Epithelial cell of prostate (primary cell): ENCODE measurements around the gene POLA1.
"Not testable (repeated sequence)": the region's sequence is repeated elsewhere in the genome, so short reads cannot be mapped to it uniquely, and the experiment has no call there.

ENCODE experiments used
- DNase-seq: peaks from one replicate; pipeline ENCODE4 v3.0.0-alpha.2; 2011; ENCODE audit warnings: low read depth, low spot score
- H3K27ac ChIP-seq: fragments of 450-650 bp; 2 replicates; pipeline ENCODE4 v1.5.1; 2017; ENCODE audit warnings: mild to moderate bottlenecking

POLA1 gene

DNA sequence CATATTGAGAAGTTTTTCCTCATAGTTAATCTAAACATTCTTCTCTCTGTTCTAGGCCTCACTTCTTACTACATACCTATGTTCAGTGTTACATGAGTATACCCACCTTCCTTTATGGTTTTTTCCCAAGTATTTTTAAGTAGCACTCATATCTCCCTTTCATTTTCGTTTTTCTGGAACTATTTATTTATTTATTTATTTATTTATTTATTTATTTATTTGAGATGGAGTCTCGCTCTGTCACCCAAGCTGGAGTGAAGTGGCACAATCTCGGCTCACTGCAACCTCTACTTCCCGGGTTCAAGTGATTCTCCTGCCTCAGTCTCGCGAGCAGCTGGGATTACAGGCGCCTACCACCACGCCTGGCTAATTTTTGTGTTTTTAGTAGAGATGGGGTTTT, 170.1 kb downstream of the POLA1 start:
- H3K27ac ChIP-seq, DNase-seq: not testable (repeated sequence)

DNA sequence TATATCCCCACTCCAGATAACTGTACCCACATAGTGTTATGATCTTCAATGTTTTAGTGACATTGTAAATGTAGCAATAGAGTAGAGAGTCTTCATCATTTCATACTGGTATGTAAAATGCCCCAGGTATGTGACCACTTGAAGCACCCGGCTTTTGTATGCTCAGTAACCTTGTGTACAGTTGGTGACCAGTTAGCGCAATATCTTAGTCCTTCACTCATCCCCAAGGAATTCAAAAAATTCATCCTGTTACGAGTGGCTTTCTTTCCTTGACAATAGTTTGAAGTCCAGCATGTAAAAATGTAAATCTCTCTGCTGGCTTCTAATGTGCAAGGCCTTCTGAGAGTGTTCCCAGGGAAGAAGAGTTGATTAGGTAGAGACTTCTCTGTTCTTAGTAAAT, 176.4 kb downstream of the POLA1 start:
- no peak overlapping the region for H3K27ac ChIP-seq

DNA sequence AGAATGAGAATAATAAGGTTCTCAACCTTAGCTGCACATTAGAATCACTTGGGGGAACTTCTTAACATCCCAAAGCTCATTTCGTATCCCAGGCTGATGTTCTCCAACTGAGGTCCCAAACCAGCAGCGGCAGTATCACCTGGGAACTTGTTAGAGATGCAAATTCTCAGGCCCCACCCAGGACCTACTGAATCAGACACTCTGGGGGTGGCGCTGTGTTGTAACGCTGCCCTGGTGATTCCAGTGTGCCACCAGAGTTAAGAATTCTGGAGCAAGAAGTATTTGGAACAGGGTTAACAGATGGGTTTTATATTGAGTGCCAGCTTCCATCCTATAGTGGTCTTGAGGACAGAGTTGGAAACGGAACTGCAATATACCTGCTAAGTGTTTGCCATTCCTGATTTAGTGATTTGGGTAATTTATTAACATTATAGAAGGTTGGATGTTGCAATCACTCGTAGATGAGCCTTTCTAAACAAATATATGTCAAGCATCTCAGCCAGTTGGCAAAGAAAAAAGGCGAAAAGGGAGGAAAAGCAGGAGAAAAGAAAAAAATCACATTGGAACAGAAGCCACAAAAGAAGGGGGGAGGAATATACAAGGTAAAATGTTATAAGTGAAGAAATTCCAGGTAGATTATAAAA, 181.0 kb downstream of the POLA1 start:
- no peak overlapping the region for H3K27ac ChIP-seq

More for the DNA sequence above, 176.4 kb downstream of the POLA1 start:
- DNase-seq: no peak

DNA sequence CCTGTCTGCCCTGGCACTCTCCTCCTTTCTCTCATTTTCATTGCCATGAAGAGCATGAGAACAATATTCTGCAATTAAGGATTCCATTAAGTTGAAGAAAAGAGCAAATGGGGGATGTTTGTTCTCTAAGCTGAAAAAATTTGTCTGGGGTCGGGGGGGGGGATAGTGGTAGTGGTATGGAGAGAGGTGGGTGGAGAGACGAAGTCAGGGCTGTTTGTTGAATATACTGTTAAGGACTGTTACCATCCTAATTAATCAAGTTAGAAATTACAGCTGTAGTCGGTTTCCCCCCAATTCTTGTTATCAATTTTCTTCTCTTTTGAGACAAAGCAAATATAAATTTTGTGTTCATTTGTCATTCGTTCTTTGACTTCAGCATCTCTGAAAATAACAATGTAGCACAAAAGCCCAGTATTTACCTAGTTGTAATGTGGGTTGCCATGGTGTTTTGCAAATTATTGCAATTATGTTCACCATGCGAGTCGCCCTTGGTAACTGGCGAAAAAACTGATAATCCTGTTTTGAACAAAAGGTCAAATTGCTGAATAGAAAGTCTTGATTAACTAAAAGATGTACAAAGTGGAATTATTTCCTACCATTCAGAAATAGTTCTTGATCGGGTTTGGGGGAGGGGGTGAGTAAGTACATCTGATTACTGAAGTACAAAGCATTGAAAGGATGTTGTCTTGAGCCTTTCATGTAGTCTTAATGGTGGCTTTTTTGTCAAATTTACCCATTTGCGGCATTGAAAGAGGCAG, 183.0 kb downstream of the POLA1 start:
- no peak overlapping the region for H3K27ac ChIP-seq

More for the DNA sequence above, 181.0 kb downstream of the POLA1 start:
- no peak for DNase-seq

DNA sequence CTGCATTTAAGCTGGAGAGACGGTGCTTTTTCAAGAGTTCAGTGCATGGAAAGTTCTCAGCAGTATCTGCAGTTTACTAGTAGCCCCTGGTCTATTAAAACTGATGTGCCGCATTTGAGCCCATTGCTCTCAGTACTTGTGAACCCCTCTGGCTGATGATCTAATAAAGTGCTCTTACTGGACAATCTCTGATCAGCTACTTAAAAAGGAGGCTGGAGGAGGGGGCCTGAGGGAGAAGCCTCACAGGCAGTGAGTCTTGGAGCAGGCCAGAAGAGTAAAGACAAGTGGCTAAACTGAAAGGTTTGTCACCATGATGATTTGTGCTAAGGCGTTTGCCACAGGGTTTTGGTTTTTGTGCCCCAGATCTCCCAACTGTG, 183.6 kb downstream of the POLA1 start:
- DNase-seq: no peak
- no peak overlapping the region for H3K27ac ChIP-seq

More for the DNA sequence above, 183.0 kb downstream of the POLA1 start:
- DNase-seq: no peak

DNA sequence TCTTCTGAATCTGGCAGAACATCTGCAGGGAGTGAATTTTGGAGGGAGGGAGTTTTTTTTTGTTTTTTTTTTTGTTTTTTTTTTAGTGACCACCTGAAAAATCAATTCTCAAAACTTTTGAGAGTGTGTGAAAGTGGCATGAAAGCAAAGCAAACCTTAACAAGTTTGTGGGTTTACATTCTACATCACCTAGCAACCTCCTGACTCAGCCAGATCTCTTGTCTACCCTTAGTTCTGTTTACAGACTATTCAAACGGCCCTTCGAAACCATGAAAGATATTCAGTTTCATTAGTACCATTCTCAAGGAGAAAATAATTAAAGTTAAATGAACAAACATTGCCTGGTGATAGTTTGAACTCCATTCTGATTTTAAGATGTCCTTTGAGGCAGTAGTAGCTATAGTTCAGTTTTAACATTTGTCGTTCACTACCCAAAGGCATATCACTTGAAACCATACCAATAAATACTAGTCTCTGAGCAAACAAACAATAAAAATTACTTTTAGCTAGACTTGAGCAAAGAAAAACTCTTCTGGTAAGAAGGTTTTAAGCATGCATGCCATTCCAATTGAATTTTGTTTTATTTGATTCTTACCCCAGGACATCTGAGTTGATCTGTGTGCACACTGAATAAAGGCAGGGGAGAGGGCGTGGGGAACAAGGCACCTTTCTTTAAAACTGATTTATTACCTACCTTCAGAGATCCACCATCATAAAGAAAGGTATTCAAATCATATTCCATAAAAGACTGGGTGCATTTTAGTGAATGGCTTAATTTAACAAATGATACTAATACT, 184.3 kb downstream of the POLA1 start:
- DNase-seq: peak; percentile 0

DNA sequence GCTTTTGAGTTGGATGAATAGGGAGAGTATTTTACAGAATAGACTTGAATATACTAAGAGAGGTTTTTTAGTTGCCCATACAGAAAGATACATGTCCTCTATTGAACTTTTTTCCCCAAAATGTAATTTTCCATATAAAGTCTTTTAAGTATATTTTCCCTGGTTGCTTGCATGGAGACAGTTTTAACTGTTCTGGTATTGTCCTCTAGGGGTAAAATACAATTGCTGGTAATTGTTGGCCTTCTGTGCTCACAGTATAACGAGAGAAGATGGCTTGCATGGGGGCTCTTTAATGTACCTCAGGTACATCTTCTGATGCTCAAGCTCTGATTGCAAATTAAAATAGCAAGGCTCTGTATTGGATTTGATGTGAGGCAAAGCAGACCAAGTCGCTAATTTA, 186.0 kb downstream of the POLA1 start:
- DNase-seq: no peak
- H3K27ac ChIP-seq: no peak overlapping the region

More for the DNA sequence above, 184.3 kb downstream of the POLA1 start:
- no peak overlapping the region for H3K27ac ChIP-seq

DNA sequence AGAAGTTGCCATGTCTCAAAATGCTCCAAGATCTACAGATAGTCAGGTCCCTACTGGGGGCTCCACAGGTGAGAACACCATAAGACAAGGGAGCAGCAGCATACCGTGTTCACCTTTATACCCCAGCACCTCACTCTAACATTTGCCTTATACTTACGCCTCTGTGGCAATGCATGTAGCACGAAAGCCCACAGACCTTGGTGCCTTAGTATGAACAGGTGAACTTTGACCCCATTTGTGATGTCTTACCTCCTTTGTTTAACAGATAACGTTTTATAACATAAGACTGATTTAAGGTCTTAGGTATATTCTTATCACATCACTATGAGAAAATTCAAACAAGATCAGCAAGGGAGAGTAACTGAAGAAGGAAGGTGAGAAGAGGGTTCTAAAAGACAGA, 193.2 kb downstream of the POLA1 start:
- DNase-seq: no peak
- no peak overlapping the region for H3K27ac ChIP-seq

DNA sequence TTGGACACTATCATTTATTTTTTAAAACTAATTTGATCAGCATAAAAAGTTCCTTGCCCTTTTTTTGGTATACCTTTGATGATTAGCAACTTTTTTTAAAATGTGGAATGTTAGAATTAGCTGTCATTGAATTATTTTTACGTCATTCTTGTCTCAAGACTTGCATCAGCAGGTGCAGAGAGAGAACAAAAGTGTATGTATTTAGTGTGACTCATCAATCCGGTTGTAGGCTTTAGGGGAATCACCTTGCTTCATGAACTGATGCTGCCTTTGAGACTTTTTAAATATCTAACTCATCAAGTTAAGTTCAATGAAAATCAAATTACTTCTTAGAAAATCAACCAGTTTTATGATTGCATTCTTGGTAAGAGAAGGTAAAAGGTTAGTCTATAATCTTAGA, 197.0 kb downstream of the POLA1 start:
- DNase-seq: peak; percentile 8
- no peak overlapping the region for H3K27ac ChIP-seq

DNA sequence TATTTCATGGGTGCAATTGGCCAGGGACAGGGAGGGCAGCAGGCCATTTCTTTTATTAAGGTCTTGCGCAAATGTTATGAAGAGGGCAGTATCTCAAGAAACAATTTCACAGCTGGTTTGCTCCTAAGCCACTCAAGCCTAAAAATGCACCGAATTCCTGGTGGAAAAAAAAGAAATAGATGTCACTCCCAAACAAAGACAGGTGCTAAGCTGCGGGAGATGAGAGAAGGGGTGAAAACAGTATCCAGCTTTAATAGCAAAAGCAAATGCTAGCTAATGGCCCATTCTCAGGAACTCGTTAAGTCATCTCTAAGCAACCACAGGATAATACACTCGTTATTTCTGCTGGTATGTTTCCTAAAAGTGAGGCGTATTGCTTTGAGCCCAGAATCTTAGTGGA, 205.7 kb downstream of the POLA1 start:
- H3K27ac ChIP-seq: no peak overlapping the region
- DNase-seq: no peak

DNA sequence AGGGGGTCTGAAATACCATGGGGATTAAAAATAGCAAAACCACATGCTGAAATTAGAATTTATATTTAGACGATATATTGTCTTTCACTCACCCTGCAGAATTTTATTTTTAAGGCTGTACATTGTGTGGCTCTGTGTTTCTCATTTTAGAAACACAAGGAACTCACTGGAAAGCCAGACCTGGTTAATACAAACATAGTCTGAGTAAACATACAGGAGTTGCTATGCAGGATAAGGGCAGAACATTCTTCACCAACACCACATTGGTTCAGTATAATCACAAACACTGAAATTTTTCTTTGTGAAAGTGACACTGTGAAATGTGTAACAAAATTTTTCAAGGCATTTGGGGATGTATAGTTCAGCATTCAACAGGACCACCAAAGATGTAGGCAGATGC, 206.5 kb downstream of the POLA1 start:
- DNase-seq: no peak
- H3K27ac ChIP-seq: no peak overlapping the region

DNA sequence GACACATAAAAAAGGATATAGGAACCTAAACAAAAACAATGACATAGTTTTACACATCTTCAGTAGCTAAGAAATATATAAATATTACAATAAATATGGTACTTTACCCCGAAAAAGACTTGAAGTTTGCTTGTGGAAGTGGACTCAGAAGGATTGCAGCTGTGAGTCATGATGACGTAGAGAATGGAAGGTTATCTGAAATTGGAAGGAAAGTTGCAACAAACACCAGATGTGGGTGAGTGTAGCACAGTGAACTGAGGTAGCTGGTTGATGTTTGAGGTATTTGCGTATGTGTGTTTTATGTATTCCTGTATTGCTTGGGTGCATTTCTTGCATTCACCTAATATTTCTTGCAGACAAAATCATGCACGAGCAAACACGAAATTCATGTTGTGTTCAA, 209.1 kb downstream of the POLA1 start:
- no peak overlapping the region for H3K27ac ChIP-seq
- no peak for DNase-seq

DNA sequence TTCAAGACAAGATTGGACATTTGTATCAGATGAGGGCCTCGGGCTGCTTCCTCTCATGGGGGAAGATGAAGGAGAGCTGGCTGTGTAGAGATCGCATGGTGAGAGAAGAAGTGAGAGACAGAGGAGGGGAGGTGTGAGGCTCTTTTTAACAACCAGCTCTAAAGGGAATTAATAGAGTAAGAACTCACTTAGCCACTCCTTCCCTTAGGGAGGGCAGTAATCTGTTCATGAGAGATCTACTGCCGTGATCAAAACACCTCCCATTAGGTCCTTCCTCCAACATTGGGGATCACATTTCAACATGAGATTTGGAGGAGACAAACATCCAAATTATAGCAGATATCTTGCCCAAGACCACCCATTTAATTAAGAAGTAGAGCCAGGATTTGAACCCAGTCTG, 225.0 kb downstream of the POLA1 start:
- DNase-seq: no peak
- H3K27ac ChIP-seq: no peak overlapping the region

DNA sequence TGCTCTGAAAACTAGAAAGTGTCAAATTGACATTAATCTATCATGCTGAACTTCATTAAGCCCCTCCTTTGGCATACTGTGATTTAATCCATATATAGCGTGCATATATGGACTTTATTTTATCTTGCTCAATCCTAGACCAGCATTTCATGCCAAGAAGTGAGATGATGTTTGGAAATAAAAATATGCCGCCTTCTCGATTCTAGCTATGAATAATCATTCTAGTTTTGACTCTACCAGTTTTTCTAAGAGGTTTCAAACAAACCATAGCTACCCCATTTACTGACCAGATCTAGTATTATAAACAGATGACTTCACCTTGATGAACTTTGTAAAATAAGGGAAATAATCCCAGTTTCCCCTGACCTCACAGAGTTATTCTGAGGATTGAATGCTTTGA, 227.1 kb downstream of the POLA1 start:
- no peak for DNase-seq

DNA sequence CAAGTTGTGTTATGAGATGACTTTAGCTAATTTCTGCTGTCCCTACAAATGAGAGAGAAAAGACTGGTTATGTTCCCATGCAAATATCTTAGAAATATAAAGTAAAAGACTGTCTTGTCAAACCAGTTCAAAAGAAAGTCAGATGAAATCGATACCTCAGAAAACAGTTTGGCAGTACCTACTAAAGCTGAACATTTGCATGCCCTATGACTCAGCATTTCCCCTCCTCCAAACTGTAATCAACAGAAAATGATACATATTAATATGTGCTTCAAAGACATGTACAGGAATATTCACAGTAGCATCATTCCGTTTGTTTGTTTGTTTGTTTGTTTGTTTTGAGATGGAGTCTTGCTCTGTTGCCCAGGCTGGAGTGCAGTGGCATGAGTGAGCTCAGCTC, 231.7 kb downstream of the POLA1 start:
- no peak for DNase-seq
- H3K27ac ChIP-seq: no peak overlapping the region

More for the DNA sequence above, 227.1 kb downstream of the POLA1 start:
- no peak overlapping the region for H3K27ac ChIP-seq

DNA sequence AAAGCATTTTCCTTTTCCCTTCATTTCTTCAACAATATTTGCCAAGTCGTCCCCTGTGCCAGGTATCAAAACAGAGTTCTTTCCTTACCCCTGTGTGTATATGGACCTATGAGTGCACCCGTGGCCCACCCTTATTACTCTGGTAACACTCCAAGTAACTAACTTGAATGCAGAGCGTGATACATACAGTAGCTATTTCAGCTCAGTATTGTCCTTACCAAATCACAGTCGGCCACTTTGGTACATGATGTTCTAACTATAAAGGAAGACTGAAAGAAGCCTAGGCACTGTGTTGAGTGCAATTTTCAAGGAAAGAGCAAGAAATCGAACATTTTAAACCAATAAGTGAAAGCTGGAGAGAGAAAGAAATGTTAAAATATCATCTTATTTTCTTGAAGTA, 233.7 kb downstream of the POLA1 start:
- DNase-seq: no peak

DNA sequence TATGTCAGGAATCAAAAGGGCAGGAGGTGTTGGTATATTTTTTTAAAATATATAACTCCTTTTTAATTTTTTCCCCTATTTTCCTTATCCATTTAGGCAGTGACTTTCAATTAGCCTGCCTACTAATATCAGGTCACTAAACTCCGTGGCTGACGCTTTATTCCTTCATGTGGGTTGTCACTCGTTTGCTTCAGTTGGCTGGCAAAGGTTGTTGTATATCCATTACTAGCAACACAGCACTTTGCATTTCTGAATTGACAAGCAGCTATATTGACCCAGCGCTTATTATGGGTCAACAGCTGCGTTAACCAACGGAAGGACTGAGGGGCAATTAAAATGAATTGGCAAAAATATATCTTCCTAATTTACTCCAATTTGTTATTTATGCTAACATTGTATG, 234.4 kb downstream of the POLA1 start:
- no peak for DNase-seq
- H3K27ac ChIP-seq: no peak overlapping the region

More for the DNA sequence above, 233.7 kb downstream of the POLA1 start:
- no peak overlapping the region for H3K27ac ChIP-seq

DNA sequence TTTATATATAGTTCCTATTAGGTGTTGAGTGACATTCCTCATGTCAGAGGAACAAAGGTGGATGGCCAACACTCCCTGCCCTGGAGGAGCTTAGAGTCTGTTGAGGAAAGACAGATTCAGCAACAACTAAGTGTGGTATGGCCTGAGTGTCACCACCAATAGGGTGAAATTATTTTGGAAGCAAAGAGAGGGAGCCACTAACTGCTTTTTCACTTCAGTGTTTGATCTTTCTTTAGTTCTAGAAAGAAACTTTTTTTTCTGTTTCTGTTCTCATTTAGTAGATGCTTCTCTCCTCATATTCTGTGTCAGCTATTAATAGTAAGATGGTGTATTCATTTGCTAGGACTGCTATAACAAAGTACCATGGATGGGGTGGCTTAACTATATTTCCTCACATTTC, 240.6 kb downstream of the POLA1 start:
- no peak for DNase-seq
- no peak overlapping the region for H3K27ac ChIP-seq

DNA sequence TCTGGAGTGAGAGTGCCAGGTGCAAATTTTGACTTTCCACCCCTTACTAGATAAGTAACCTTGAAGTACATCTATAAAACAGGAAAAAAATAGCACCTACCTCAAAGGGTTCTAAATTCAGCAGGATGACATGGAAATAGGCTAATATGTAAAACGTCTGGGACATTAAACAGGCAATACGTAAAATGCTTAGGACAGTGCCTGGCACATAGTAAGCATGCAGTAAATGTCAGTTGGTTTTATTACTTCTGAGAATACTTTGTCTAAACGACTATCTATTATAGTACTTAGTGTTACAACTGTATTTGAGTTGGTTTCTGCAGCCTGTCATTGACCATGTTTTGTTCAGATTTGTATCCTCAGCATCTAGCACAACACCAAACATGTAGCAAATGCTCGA, 251.3 kb downstream of the POLA1 start:
- no peak overlapping the region for H3K27ac ChIP-seq
- DNase-seq: no peak

DNA sequence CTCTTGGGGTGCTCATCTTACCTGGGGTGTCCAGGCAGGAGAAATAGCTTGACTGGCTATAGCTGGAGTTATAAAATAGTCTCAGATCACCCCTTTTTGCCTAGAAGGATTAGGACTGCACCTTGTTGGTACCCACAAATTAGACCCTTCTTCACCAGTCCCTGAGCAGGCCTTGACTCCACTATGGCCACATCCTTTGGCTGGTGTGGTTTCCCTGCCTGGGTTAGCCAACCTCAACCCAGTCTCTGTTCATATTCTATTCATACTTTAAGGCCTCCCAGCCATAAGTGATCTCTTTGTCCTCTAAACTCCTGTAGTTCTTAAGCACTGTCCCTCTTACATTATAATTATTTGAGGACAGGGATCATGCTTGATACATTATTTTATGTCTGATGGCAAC, 252.7 kb downstream of the POLA1 start:
- DNase-seq: no peak
- H3K27ac ChIP-seq: no peak overlapping the region

DNA sequence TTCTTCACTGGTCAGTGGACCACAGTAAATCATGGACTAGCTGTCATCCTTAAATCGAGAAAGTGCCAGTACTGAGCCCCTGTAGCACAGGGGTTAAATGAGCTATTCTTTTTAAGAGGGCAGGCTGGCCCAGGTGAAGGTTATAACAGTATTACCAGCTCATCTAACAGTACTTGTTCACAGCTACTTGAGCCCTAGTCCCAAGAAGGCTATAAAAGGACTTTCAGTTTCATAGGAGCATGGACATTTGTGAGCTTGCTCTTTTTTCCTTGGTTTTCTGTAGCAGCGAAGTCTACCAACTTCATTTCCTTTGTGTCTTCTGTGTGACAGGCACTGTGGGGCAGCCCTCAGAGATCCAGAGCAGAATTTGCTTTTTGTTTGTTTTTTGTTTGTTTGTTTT, 261.0 kb downstream of the POLA1 start:
- no peak overlapping the region for H3K27ac ChIP-seq
- DNase-seq: no peak
